IPS-20b (cell line): ENCODE measurements around the gene CAV1.

ENCODE experiments used
- H3K27ac ChIP-seq: one replicate; pipeline ENCODE4 v1.5.1; 2013; ENCODE audit warnings: low read length
- H3K27me3 ChIP-seq: 2 replicates; pipeline ENCODE4 v1.6.1; 2013; ENCODE audit warnings: mild to moderate bottlenecking, low read length, inconsistent platforms; ENCODE audit not compliant: insufficient read depth
- H3K36me3 ChIP-seq: 2 replicates; pipeline ENCODE4 v1.6.1; 2013; ENCODE audit warnings: low read depth, mild to moderate bottlenecking, inconsistent platforms, low read length, moderate library complexity; ENCODE audit not compliant: insufficient read depth
- H3K4me1 ChIP-seq: 2 replicates; pipeline ENCODE4 v1.6.1; 2013; ENCODE audit warnings: mild to moderate bottlenecking, control low read depth, inconsistent platforms, low read length, moderate library complexity; ENCODE audit not compliant: insufficient read depth
- H3K4me3 ChIP-seq: 2 replicates; pipeline ENCODE4 v1.5.1; 2013; ENCODE audit warnings: mild to moderate bottlenecking, low read length, inconsistent platforms
- H3K9ac ChIP-seq: 2 replicates; pipeline ENCODE4 v1.6.1; 2013; ENCODE audit warnings: low read depth, mild to moderate bottlenecking, inconsistent platforms, low read length, moderate library complexity
- H3K9me3 ChIP-seq: 2 replicates; pipeline ENCODE4 v1.6.1; 2013; ENCODE audit warnings: mild to moderate bottlenecking, low read depth, low read length, inconsistent platforms; ENCODE audit not compliant: insufficient read depth

Gene CAV1

GRCh38 chr7:116588641-116589594 is 64.1 kb downstream of the CAV1 start:
- Histone ChIP-seq H3K9ac (no peak overlapping the region), H3K36me3 (no peaks in the 10 kb centered on the region), H3K9me3 (no peaks in the 10 kb centered on the region), H3K4me3 (no peak overlapping the region), H3K4me1 (peaks cover 13% of the 10 kb centered on the region), H3K27me3 (no peaks in the 10 kb centered on the region), H3K27ac (no peak overlapping the region)

GRCh38 chr7:116591202-116592040 is 66.6 kb downstream of the CAV1 start:
- Histone ChIP-seq H3K27ac (no peak overlapping the region), H3K4me3 (no peak overlapping the region), H3K9ac (no peak overlapping the region)

GRCh38 chr7:116592041-116592355 is 67.2 kb downstream of the CAV1 start:
- Histone ChIP-seq H3K27me3 (no peaks in the 10 kb centered on the region), H3K9ac (no peak overlapping the region), H3K27ac (no peak overlapping the region), H3K4me1 (peaks cover 13% of the 10 kb centered on the region), H3K36me3 (no peaks in the 10 kb centered on the region), H3K4me3 (no peak overlapping the region), H3K9me3 (no peaks in the 10 kb centered on the region)

More at GRCh38 chr7:116591202-116592040, 66.6 kb downstream of the CAV1 start:
- Histone ChIP-seq H3K36me3 (no peaks in the 10 kb centered on the region), H3K4me1 (peaks cover 13% of the 10 kb centered on the region), H3K9me3 (no peaks in the 10 kb centered on the region), H3K27me3 (no peaks in the 10 kb centered on the region)

- Histone ChIP-seq H3K9ac (no peak overlapping the region), H3K4me3 (no peak overlapping the region), H3K27me3 (no peaks in the 10 kb centered on the region), H3K4me1 (peaks cover 13% of the 10 kb centered on the region), H3K9me3 (no peaks in the 10 kb centered on the region), H3K36me3 (no peaks in the 10 kb centered on the region), H3K27ac (no peak overlapping the region)
Measured at GRCh38 chr7:116592445-116592844, 67.6 kb downstream of the CAV1 start.

- peaks cover 13% of the 10 kb centered on the region for H3K4me1 ChIP-seq
- no peak overlapping the region for H3K9ac ChIP-seq
- no peak overlapping the region for H3K4me3 ChIP-seq
- no peaks in the 10 kb centered on the region for H3K27me3 ChIP-seq
- H3K36me3 ChIP-seq = no peaks in the 10 kb centered on the region
- H3K9me3 ChIP-seq = no peaks in the 10 kb centered on the region
- H3K27ac ChIP-seq = no peak overlapping the region
Measured at GRCh38 chr7:116593359-116594075, 68.7 kb downstream of the CAV1 start.

GRCh38 chr7:116595063-116595462 is 70.2 kb downstream of the CAV1 start:
- Histone ChIP-seq H3K27me3 (no peaks in the 10 kb centered on the region), H3K9me3 (no peaks in the 10 kb centered on the region), H3K4me3 (no peak overlapping the region), H3K36me3 (no peaks in the 10 kb centered on the region), H3K4me1 (peaks cover 13% of the 10 kb centered on the region), H3K9ac (no peak overlapping the region), H3K27ac (no peak overlapping the region)

GRCh38 chr7:116597384-116597783 is 72.5 kb downstream of the CAV1 start:
- Histone ChIP-seq H3K9me3 (no peaks in the 10 kb centered on the region), H3K27ac (no peak overlapping the region)

GRCh38 chr7:116598278-116598677 is 73.4 kb downstream of the CAV1 start:
- Histone ChIP-seq H3K36me3 (no peaks in the 10 kb centered on the region), H3K4me1 (peaks cover 4% of the 10 kb centered on the region), H3K9me3 (no peaks in the 10 kb centered on the region), H3K27ac (no peak overlapping the region), H3K9ac (no peak overlapping the region), H3K4me3 (no peak overlapping the region), H3K27me3 (no peaks in the 10 kb centered on the region)

More at GRCh38 chr7:116597384-116597783, 72.5 kb downstream of the CAV1 start:
- Histone ChIP-seq H3K4me3 (no peak overlapping the region), H3K4me1 (peaks cover 12% of the 10 kb centered on the region), H3K9ac (no peak overlapping the region), H3K36me3 (no peaks in the 10 kb centered on the region), H3K27me3 (no peaks in the 10 kb centered on the region)

- no peak overlapping the region for H3K4me3 ChIP-seq
- no peaks in the 10 kb centered on the region for H3K36me3 ChIP-seq
- no peak overlapping the region for H3K9ac ChIP-seq
Measured at GRCh38 chr7:116598861-116599260, 74.0 kb downstream of the CAV1 start.

GRCh38 chr7:116601426-116601825 is 76.6 kb downstream of the CAV1 start:
- H3K27ac ChIP-seq = no peak overlapping the region
- H3K9me3 ChIP-seq = no peaks in the 10 kb centered on the region
- H3K4me3 ChIP-seq = no peak overlapping the region
- H3K9ac ChIP-seq = no peak overlapping the region
- H3K27me3 ChIP-seq = no peaks in the 10 kb centered on the region
- no peaks in the 10 kb centered on the region for H3K36me3 ChIP-seq
- 0 out of 2 replicates have a peak, but pooled peaks cover 5% of the 10 kb centered on the region for H3K4me1 ChIP-seq

More at GRCh38 chr7:116598861-116599260, 74.0 kb downstream of the CAV1 start:
- Histone ChIP-seq H3K9me3 (no peaks in the 10 kb centered on the region), H3K27ac (no peak overlapping the region), H3K4me1 (0 out of 2 replicates have a peak, but pooled peaks cover 3% of the 10 kb centered on the region), H3K27me3 (no peaks in the 10 kb centered on the region)

GRCh38 chr7:116607299-116607698 is 82.5 kb downstream of the CAV1 start:
- H3K4me1 ChIP-seq = 0 out of 2 replicates have a peak, but pooled peaks cover 5% of the 10 kb centered on the region
- no peak overlapping the region for H3K9ac ChIP-seq
- no peaks in the 10 kb centered on the region for H3K9me3 ChIP-seq
- no peak overlapping the region for H3K27ac ChIP-seq
- H3K4me3 ChIP-seq = no peak overlapping the region
- H3K27me3 ChIP-seq = no peaks in the 10 kb centered on the region
- no peaks in the 10 kb centered on the region for H3K36me3 ChIP-seq
